GM06990 (cell line): Measurements from ENCODE around the gene DLAT.
"Not testable (repeated sequence)": the region's sequence is repeated elsewhere in the genome, so short reads cannot be mapped to it uniquely, and the experiment has no call there.

ENCODE experiments used
- DNase-seq: peaks from one replicate; pipeline ENCODE4 v3.0.0-alpha.2; 2011; ENCODE audit not compliant: insufficient read length; ENCODE audit errors: extremely low read depth
- H3K27me3 ChIP-seq: replicated peaks from 2 replicates; pipeline ENCODE4 v1.6.0; 2011; ENCODE audit warnings: low read length; ENCODE audit not compliant: control insufficient read depth, insufficient read depth
- H3K36me3 ChIP-seq: 2 replicates; pipeline ENCODE4 v1.5.1; 2011; ENCODE audit warnings: low read length; ENCODE audit not compliant: control insufficient read depth, insufficient read depth
- H3K4me3 ChIP-seq: replicated peaks from 2 replicates; pipeline ENCODE4 v1.5.1; 2011; ENCODE audit warnings: low read depth, mild to moderate bottlenecking, control low read depth, low read length
- TF ChIP-seq, protein P1 (sequence below): IDR thresholded peaks from 2 replicates; pipeline ENCODE4 v1.5.1; 2011; ENCODE audit warnings: low read length, control low read depth, mild to moderate bottlenecking, inconsistent platforms; ENCODE audit not compliant: insufficient read depth, poor library complexity, severe bottlenecking

Gene DLAT

DNA sequence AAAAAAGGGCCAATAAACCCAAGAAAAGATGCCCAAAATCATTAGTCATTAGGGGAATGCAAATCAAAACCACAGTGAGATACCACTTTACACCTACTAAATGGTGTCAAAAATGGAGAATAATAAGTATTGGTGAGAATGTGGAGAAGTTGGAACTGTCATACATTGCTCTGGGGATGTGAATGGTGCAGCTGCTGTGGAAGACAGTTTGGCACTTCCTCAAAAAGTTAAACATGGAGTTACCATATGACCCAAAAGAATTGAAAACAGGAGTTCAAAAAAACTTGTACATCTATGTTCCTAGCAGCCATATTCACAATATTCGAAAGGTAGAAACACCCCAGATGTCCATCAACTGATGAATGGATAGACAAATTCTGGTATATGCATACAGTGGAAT lies 24.5 kb upstream of the DLAT start:
- no peak for DNase-seq
- no peak overlapping the region for H3K4me3 ChIP-seq
- H3K27me3 ChIP-seq: no peaks in the 10 kb centered on the region
- TF ChIP-seq, protein P1, sequence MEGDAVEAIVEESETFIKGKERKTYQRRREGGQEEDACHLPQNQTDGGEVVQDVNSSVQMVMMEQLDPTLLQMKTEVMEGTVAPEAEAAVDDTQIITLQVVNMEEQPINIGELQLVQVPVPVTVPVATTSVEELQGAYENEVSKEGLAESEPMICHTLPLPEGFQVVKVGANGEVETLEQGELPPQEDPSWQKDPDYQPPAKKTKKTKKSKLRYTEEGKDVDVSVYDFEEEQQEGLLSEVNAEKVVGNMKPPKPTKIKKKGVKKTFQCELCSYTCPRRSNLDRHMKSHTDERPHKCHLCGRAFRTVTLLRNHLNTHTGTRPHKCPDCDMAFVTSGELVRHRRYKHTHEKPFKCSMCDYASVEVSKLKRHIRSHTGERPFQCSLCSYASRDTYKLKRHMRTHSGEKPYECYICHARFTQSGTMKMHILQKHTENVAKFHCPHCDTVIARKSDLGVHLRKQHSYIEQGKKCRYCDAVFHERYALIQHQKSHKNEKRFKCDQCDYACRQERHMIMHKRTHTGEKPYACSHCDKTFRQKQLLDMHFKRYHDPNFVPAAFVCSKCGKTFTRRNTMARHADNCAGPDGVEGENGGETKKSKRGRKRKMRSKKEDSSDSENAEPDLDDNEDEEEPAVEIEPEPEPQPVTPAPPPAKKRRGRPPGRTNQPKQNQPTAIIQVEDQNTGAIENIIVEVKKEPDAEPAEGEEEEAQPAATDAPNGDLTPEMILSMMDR: no peak
- H3K36me3 ChIP-seq: no peaks in the 10 kb centered on the region

DNA sequence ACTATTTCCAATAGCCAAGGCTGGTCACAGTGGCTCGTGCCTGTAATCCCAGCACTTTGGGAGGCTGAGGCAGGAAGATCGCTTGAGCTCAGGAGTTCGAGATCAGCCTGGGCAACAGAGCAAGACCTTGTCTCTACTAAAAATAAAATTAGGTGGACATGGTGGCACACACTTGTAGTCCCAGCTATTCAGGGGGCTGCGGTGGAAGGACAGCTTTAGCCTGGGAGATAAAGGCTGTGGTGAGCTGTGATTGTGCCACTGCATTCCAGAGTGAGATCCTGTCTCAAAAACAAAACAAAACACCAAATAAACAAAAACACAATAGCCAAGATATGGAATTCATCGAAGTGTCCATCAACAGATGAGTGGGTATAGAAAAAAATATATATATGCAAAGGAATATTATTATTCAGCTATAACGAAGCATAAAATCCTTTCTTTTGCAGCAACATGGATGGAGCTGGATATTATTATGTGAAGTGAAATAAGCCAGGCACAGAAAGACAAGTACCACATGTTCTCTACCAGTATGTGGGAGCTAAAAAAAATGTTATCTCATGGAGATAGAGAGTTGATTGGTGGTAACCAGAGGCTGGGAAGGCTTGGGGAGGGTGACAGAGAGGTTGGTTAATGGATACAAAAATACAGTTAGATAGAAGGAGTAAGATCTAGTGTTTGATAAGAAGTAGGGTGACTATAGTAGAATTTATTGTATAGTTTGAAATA lies 22.6 kb upstream of the DLAT start:
- H3K27me3 ChIP-seq: no peaks in the 10 kb centered on the region
- no peaks in the 10 kb centered on the region for H3K36me3 ChIP-seq
- DNase-seq: no peak
- TF ChIP-seq, protein P1: no peak
- no peak overlapping the region for H3K4me3 ChIP-seq

DNA sequence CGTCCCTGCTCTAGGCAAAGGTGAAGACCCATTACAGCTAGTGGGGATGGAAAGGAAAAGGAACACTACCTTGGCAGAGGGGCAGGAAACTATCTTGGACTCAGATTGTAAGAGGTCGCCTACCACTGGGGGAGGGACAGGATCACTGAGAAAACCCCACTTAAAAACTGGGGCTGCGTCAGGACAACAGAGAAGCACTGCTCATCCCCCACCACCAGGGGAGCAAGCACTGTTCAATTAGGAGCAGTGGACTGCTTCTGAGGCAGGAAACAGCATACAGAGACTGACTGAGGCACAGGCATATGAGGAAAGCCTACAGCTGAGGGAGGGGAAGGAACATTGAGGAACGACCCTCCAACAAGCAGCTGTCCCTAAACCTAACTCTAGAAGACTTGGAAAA lies 20.8 kb upstream of the DLAT start:
- TF ChIP-seq, protein P1: peak; percentile 90
- DNase-seq: no peak
- no peaks in the 10 kb centered on the region for H3K27me3 ChIP-seq
- no peak overlapping the region for H3K4me3 ChIP-seq
- no peaks in the 10 kb centered on the region for H3K36me3 ChIP-seq

DNA sequence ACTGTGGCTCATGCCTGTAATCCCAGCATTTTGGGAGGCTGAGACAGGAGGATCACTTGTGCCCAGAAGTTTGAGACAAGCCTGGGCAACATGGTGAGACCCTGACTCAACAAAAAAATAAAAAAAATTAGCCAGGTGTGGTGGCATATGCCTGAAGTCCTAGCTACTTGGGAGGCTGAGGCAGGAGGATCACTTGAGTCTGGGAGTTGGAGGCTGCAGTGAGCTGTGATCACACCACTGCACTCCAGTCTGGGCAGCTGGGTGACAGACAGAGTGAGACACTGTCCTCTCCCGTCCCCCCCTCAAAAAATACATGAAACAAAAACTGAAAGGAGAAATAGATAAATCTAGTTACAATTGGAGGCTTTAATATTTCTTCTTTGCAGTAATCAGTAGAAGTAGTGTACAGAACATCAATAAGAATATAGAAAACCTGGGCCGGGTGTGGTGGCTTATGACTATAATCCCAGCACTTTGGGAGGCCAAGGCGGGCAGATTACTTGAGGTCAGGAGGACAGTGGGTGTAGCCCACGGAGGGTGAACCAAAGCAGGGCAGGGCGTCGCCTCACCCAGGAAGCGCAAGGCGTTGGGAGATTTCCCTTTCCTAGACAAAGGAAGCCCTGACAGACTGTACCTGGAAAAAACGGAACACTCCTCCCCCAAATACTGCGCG lies 19.6 kb upstream of the DLAT start:
- no peak for DNase-seq
- Histone ChIP-seq H3K27me3 (no peaks in the 10 kb centered on the region), H3K4me3 (no peak overlapping the region), H3K36me3 (no peaks in the 10 kb centered on the region)
- TF ChIP-seq, protein P1: no peak

DNA sequence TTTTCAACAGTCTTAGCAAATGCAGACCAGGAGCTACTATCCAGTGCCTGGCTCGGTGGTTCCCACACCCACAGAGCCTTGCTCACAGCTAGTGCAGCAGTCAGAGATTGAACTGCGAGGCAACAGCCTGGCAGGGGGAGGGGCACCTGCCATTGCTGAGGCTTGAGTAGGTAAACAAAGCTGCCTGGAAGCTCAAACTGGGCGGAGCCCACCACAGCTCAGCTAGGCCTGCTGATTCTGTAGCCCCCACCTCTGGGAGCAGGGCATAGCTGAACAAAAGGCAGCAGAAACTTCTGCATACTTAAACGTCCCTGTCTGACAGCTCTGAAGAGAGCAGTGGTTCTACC lies 19.1 kb upstream of the DLAT start:
- not testable (repeated sequence) for H3K27me3 ChIP-seq, H3K36me3 ChIP-seq, DNase-seq, H3K4me3 ChIP-seq

DNA sequence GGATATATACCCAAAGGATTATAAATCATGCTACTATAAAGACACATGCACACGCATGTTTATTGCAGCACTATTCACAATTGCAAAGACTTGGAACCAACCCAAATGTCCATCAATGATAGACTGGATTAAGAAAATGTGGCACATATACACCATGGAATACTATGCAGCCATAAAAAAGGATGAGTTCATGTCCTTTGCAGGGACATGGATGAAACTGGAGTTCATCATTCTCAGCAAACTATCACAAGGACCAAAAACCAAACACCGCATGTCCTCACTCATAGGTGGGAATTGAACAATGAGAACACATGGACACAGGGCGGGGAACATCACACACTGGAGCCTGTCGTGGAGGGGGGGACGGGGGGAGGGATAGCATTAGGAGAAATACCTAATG lies 13.8 kb upstream of the DLAT start:
- DNase-seq, H3K4me3 ChIP-seq, H3K36me3 ChIP-seq, H3K27me3 ChIP-seq: not testable (repeated sequence)

DNA sequence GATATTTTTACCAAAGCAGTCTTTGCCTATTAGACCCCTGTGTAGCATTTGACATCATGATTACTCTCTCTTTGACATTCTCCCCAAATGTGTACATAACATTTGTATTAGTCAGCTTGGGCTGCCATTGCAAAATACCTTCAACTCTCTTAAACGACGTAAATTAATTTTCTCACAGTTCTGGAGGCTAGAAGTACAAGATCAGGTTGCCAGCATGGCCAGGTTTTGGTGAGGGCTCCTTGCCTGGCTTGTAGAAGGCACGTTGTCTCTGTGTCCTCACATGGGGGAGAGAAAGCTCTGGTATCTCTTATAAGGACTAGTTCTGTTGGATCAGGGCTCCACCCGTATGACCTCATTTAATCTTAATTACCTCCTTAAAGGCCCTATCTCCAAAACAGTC lies 12.3 kb upstream of the DLAT start:
- no peaks in the 10 kb centered on the region for H3K36me3 ChIP-seq
- no peaks in the 10 kb centered on the region for H3K27me3 ChIP-seq
- TF ChIP-seq, protein P1: no peak
- no peak overlapping the region for H3K4me3 ChIP-seq
- no peak for DNase-seq
